HEK293T (cell line): ENCODE measurements around the gene ZDHHC7.
"Not testable (repeated sequence)": the region's sequence is repeated elsewhere in the genome, so short reads cannot be mapped to it uniquely, and the experiment has no call there.

Source experiments
- CTCF ChIA-PET: fragments of 350-600 bp; formaldehyde crosslinking; extraction: SDS; loops from one replicate; lab custom pipeline; 2021; ENCODE audit warnings: antibody characterized with exemption, inconsistent platforms; lab: Yijun Ruan, JAX
- POLR2A ChIA-PET: fragments of 350-600 bp; formaldehyde crosslinking; extraction: SDS; loops from one replicate; lab custom pipeline; 2020; ENCODE audit warnings: antibody characterized with exemption, inconsistent platforms; lab: Yijun Ruan, JAX
- DNase-seq: peaks from one replicate; pipeline ENCODE4 v3.0.0; 2012; ENCODE audit warnings: mixed read lengths; ENCODE audit errors: extremely low spot score
- ARNT ChIP-seq: fragments of 450-650 bp; IDR thresholded peaks from 2 replicates; pipeline ENCODE4 v1.6.1; 2017; ENCODE audit warnings: mild to moderate bottlenecking
- BHLHE40 ChIP-seq: fragments of 450-650 bp; IDR thresholded peaks from 2 replicates; pipeline ENCODE4 v1.6.1; 2016; ENCODE audit warnings: mild to moderate bottlenecking, moderate library complexity, borderline replicate concordance
- CTBP1 ChIP-seq: fragments of 450-650 bp; IDR thresholded peaks from 2 replicates; pipeline ENCODE4 v1.6.1; 2016; ENCODE audit warnings: borderline replicate concordance
- ELF4 ChIP-seq: fragments of 450-650 bp; IDR thresholded peaks from 2 replicates; pipeline ENCODE4 v1.6.1; 2017; ENCODE audit warnings: antibody characterized with exemption
- FOXA1 ChIP-seq: fragments of 450-650 bp; IDR thresholded peaks from 2 replicates; pipeline ENCODE4 v1.6.1; 2016; ENCODE audit warnings: mild to moderate bottlenecking
- FOXK2 ChIP-seq: fragments of 450-650 bp; IDR thresholded peaks from 2 replicates; pipeline ENCODE4 v1.6.1; 2016; ENCODE audit warnings: mild to moderate bottlenecking
- FOXM1 ChIP-seq: fragments of 450-650 bp; IDR thresholded peaks from 2 replicates; pipeline ENCODE4 v1.6.1; 2017; ENCODE audit warnings: mild to moderate bottlenecking, borderline replicate concordance
- HDGF ChIP-seq: fragments of 450-650 bp; IDR thresholded peaks from 2 replicates; pipeline ENCODE4 v1.6.1; 2017; ENCODE audit warnings: antibody characterized with exemption, borderline replicate concordance
- L3MBTL2 ChIP-seq: fragments of 450-650 bp; conservative IDR thresholded peaks from 2 replicates; pipeline ENCODE4 v1.6.1; 2016; ENCODE audit warnings: mild to moderate bottlenecking
- LEF1 ChIP-seq: fragments of 450-650 bp; IDR thresholded peaks from 2 replicates; pipeline ENCODE4 v1.6.1; 2017; ENCODE audit warnings: mild to moderate bottlenecking, borderline replicate concordance
- NFRKB ChIP-seq: fragments of 450-650 bp; IDR thresholded peaks from 2 replicates; pipeline ENCODE4 v1.6.1; 2016; ENCODE audit warnings: mild to moderate bottlenecking, moderate library complexity
- PKNOX1 ChIP-seq: fragments of 450-650 bp; IDR thresholded peaks from 2 replicates; pipeline ENCODE4 v1.6.1; 2016
- SP1 ChIP-seq: fragments of 450-650 bp; IDR thresholded peaks from 2 replicates; pipeline ENCODE4 v1.6.1; 2017
- SUZ12 ChIP-seq: fragments of 450-650 bp; IDR thresholded peaks from 2 replicates; pipeline ENCODE4 v1.6.1; 2016; ENCODE audit warnings: mild to moderate bottlenecking
- TARDBP ChIP-seq: fragments of 450-650 bp; IDR thresholded peaks from 2 replicates; pipeline ENCODE4 v1.6.1; 2016
- ZNF384 ChIP-seq: fragments of 450-650 bp; IDR thresholded peaks from 2 replicates; pipeline ENCODE4 v1.6.1; 2016

The ZDHHC7 gene

GRCh38 chr16:85054948-85055492 lies 43.7 kb upstream of the ZDHHC7 start:
- ChIA-PET POLR2A (interaction anchor here (1.4 kb wide), 1 partner anchor 44 kb away, joined by 5 read pairs; the partner anchor contains the start of gene ZDHHC7), CTCF (interaction anchor here (1.5 kb wide), 1 partner anchor 84 kb away, joined by 3 read pairs; no protein-coding TSS in a partner anchor)
- DNase-seq, result no peak
- TF ChIP-seq L3MBTL2 (no peak), SUZ12 (no peak), CTBP1 (no peak), ARNT (no peak), PKNOX1 (no peak), FOXM1 (no peak), FOXK2 (no peak), HDGF (no peak), FOXA1 (no peak), SP1 (no peak)

GRCh38 chr16:85054321-85054720 lies 43.0 kb upstream of the ZDHHC7 start:
- DNase-seq, CTCF ChIA-PET, POLR2A ChIA-PET: not testable (repeated sequence)

- ChIA-PET POLR2A (no interaction called here), CTCF (no interaction called here)
- TF ChIP-seq PKNOX1 (no peak), CTBP1 (no peak), HDGF (no peak), ELF4 (no peak), SUZ12 (no peak), FOXM1 (no peak), ARNT (no peak), FOXA1 (no peak), BHLHE40 (no peak), TARDBP (no peak), SP1 (no peak), FOXK2 (no peak)
- DNase-seq, result no peak
Measured at GRCh38 chr16:85052536-85052935, 41.2 kb upstream of the ZDHHC7 start.

GRCh38 chr16:85051683-85052082 lies 40.3 kb upstream of the ZDHHC7 start:
- no peak for DNase-seq
- TF ChIP-seq ZNF384 (0 out of 2 replicates have a peak, but pooled peaks have one; percentile 28), ARNT (no peak)
- CTCF ChIA-PET, result interaction anchor here (0.8 kb wide), 1 partner anchor 40 kb away, joined by 9 read pairs; the partner anchor contains the start of gene ZDHHC7
- POLR2A ChIA-PET, result no interaction called here

GRCh38 chr16:85051067-85051581 lies 39.8 kb upstream of the ZDHHC7 start:
- TF ChIP-seq FOXA1 (no peak), SUZ12 (no peak), FOXK2 (no peak), BHLHE40 (no peak), TARDBP (no peak), ARNT (no peak), SP1 (no peak), HDGF (no peak)
- ChIA-PET CTCF (interaction anchor here (0.8 to 1.0 kb wide), 2 partner anchors 12 to 40 kb away, joined by 3 to 9 read pairs; partner anchors contain the start of gene ZDHHC7), POLR2A (interaction anchor here (1.0 kb wide), 1 partner anchor 10 kb away, joined by 3 read pairs; no protein-coding TSS in a partner anchor)
- DNase-seq, result no peak

GRCh38 chr16:85049706-85050305 lies 38.5 kb upstream of the ZDHHC7 start:
- ChIA-PET POLR2A (interaction anchor here (1.0 kb wide), 1 partner anchor 11 kb away, joined by 3 read pairs; no protein-coding TSS in a partner anchor), CTCF (no interaction called here)
- TF ChIP-seq PKNOX1 (no peak), SP1 (no peak), FOXK2 (no peak), LEF1 (no peak), TARDBP (no peak)

GRCh38 chr16:85048921-85049562 lies 37.7 kb upstream of the ZDHHC7 start:
- no peak for TF ChIP-seq LEF1
- TF ChIP-seq FOXA1, result no peak
- TF ChIP-seq FOXM1, result no peak
- TF ChIP-seq ZNF384, result no peak
- TF ChIP-seq HDGF, result no peak
- no peak for TF ChIP-seq CTBP1
- TF ChIP-seq PKNOX1, result no peak
- no peak for TF ChIP-seq NFRKB
- no peak for TF ChIP-seq L3MBTL2
- no peak for TF ChIP-seq ARNT
- TF ChIP-seq SP1, result no peak
- no peak for TF ChIP-seq SUZ12
- TF ChIP-seq BHLHE40, result no peak
- no peak for TF ChIP-seq TARDBP
- no peak for TF ChIP-seq FOXK2
- TF ChIP-seq ELF4, result no peak
- POLR2A ChIA-PET, result no interaction called here
- CTCF ChIA-PET, result no interaction called here
- DNase-seq, result no peak

More at GRCh38 chr16:85049706-85050305, 38.5 kb upstream of the ZDHHC7 start:
- no peak for DNase-seq
